Measurements from ENCODE around the gene SNX30. TPM values are rescaled to one million over a fixed set of nuclear protein-coding genes. Genes with fewer than 3 reads are reported as not detected.

Gene SNX30
- total and polyA plus RNA-seq, 2 experiments from 2014 or later: 6.4 to 29.1 TPM

DNA sequence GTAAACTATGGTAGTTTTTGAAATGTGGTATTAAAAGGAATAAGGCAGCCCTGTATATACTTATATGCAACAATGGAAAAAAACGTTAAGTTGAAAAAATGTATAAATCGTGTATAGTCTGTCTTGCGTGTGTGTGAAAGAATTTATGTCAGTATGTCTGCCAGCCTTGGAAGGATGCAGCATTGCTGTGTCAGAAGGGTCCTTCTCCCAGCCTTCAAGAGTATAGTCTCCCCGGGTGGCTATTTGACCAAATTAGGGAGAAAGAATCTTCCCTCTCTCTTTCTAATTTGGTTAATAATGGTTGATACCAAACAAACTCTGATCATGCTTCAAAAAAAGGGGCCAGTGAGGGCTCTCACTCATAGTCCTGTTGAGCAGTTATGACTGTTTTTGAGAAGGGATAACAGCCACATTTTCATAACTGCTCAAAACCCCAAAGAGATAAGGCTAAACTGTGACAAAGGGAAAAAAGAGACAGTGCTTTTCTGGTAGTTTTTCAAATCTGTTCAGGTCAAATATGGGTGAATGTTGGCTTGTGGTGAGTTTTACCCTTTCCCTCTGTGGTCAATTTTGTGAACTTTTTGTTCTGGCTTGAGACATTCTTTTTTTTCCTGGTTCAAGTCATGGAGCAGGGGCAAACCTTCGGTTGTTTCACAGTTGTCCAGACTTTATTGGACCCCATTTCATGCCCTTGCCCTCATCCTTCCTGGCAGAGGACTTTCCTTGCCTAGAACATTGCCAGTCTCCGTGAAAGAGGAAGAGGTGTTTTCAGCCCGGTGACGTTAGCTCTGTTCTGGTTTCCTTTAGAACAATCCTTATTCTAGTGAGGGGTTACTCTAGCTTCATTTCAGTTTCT, 21.0 kb downstream of the SNX30 start:
- no peak for DNase-seq (ENCODE audit: low spot score)
- no peak overlapping the region for H3K4me2 ChIP-seq

DNA sequence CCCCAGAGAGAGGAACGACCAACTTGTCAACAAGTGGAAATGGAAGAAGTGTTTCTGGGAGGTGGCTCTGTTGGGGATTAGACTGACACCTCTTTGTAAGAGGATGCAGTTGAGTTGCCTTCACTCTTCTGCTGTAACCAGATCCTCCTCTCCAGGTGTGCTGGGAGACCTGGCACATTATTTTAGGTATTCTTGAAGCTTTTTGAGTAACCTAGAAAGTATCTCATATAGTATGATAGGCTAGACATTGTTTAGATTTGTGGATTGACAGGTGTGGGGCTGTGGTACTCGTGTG, 21.6 kb downstream of the SNX30 start:
- TF ChIP-seq, protein P1, sequence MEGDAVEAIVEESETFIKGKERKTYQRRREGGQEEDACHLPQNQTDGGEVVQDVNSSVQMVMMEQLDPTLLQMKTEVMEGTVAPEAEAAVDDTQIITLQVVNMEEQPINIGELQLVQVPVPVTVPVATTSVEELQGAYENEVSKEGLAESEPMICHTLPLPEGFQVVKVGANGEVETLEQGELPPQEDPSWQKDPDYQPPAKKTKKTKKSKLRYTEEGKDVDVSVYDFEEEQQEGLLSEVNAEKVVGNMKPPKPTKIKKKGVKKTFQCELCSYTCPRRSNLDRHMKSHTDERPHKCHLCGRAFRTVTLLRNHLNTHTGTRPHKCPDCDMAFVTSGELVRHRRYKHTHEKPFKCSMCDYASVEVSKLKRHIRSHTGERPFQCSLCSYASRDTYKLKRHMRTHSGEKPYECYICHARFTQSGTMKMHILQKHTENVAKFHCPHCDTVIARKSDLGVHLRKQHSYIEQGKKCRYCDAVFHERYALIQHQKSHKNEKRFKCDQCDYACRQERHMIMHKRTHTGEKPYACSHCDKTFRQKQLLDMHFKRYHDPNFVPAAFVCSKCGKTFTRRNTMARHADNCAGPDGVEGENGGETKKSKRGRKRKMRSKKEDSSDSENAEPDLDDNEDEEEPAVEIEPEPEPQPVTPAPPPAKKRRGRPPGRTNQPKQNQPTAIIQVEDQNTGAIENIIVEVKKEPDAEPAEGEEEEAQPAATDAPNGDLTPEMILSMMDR (IDR thresholded peaks at IDR 0.05; ENCODE audit: poor library complexity): no peak
- TF ChIP-seq EZH2phosphoT487 (IDR thresholded peaks at IDR 0.05; ENCODE audit: low read depth, severe bottlenecking, unreplicated experiment) (no peak), EZH2 (IDR thresholded peaks at IDR 0.05; ENCODE audit: borderline replicate concordance) (no peak)
- Histone ChIP-seq H3K27ac (no peak overlapping the region), H3K4me3 (no peak overlapping the region), H3K4me1 (ENCODE audit: insufficient read depth) (no peaks in the 10 kb centered on the region), H3K4me2 (no peak overlapping the region), H3K9me2 (replicated peaks; ENCODE audit: insufficient read depth) (no peaks in the 10 kb centered on the region), H3K27me3 (no peaks in the 10 kb centered on the region), H3K79me2 (peaks cover 91% of the 10 kb centered on the region), H2AFZ (no peak overlapping the region), H3K36me3 (replicated peaks; ENCODE audit: insufficient read depth, low read depth) (no peaks in the 10 kb centered on the region), H3K9me3 (ENCODE audit: low read depth) (no peaks in the 10 kb centered on the region), H4K20me1 (ENCODE audit: insufficient read depth, poor library complexity, severe bottlenecking) (peaks cover 11% of the 10 kb centered on the region)
- no peak for DNase-seq (ENCODE audit: low spot score)
- 63% methylated on average over 2 of the region's 2 CpGs for WGBS (ENCODE audit: low lambda C conversion rate, missing lambda C conversion rate)

More for the DNA sequence above, 21.0 kb downstream of the SNX30 start:
- Histone ChIP-seq H4K20me1 (ENCODE audit: insufficient read depth, poor library complexity, severe bottlenecking) (peaks cover 11% of the 10 kb centered on the region), H2AFZ (no peak overlapping the region), H3K36me3 (replicated peaks; ENCODE audit: insufficient read depth, low read depth) (no peaks in the 10 kb centered on the region), H3K4me3 (no peak overlapping the region), H3K79me2 (peaks cover 91% of the 10 kb centered on the region), H3K27me3 (no peaks in the 10 kb centered on the region), H3K27ac (no peak overlapping the region), H3K4me1 (ENCODE audit: insufficient read depth) (no peaks in the 10 kb centered on the region), H3K9me2 (replicated peaks; ENCODE audit: insufficient read depth) (no peaks in the 10 kb centered on the region), H3K9me3 (ENCODE audit: low read depth) (no peaks in the 10 kb centered on the region)
- WGBS (ENCODE audit: low lambda C conversion rate, missing lambda C conversion rate): 82% methylated on average over 8 of the region's 8 CpGs
- no peak for TF ChIP-seq EZH2phosphoT487 (IDR thresholded peaks at IDR 0.05; ENCODE audit: low read depth, severe bottlenecking, unreplicated experiment)
- no peak for TF ChIP-seq EZH2 (IDR thresholded peaks at IDR 0.05; ENCODE audit: borderline replicate concordance)
- TF ChIP-seq, protein P1 (IDR thresholded peaks at IDR 0.05; ENCODE audit: poor library complexity): no peak

DNA sequence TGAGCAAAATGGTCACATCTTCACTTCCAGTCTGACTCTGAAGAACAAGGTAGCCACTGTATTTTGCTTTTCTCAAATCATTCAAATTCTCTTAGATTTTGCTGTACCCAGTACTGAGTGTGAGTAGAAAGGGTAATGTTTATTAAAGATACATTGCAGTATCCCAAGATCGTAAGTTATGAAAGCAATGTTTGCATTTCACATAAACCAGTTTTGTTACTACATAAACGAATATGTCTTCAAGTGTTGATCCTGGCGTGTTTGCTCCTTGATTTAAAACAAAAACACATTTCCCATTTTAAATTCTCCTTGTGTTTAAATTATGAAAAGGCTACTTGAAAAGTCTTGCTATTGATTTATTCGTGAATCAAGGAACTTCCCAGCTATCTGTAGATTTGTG, 22.0 kb downstream of the SNX30 start:
- Histone ChIP-seq H3K4me3 (no peak overlapping the region), H3K4me1 (ENCODE audit: insufficient read depth) (no peaks in the 10 kb centered on the region), H3K79me2 (peaks cover 89% of the 10 kb centered on the region), H3K27me3 (no peaks in the 10 kb centered on the region), H3K4me2 (no peak overlapping the region), H2AFZ (no peak overlapping the region), H3K27ac (no peak overlapping the region), H3K36me3 (replicated peaks; ENCODE audit: insufficient read depth, low read depth) (no peaks in the 10 kb centered on the region), H3K9me3 (ENCODE audit: low read depth) (no peaks in the 10 kb centered on the region), H3K9me2 (replicated peaks; ENCODE audit: insufficient read depth) (no peaks in the 10 kb centered on the region), H4K20me1 (ENCODE audit: insufficient read depth, poor library complexity, severe bottlenecking) (peaks cover 9% of the 10 kb centered on the region)
- 84% methylated on average over 4 of the region's 4 CpGs for WGBS (ENCODE audit: low lambda C conversion rate, missing lambda C conversion rate)
- no peak for DNase-seq (ENCODE audit: low spot score)
- no peak for TF ChIP-seq EZH2phosphoT487 (IDR thresholded peaks at IDR 0.05; ENCODE audit: low read depth, severe bottlenecking, unreplicated experiment)
- TF ChIP-seq, protein P1 (IDR thresholded peaks at IDR 0.05; ENCODE audit: poor library complexity): no peak
- no peak for TF ChIP-seq EZH2 (IDR thresholded peaks at IDR 0.05; ENCODE audit: borderline replicate concordance)

All from hepatocyte (in vitro differentiated cells).